Neuronal stem cell (in vitro differentiated cells): ENCODE results near the gene STEAP4.
"Not testable (repeated sequence)": the region's sequence is repeated elsewhere in the genome, so short reads cannot be mapped to it uniquely, and the experiment has no call there.

ENCODE experiments used
- DNase-seq: peaks from one replicate; pipeline ENCODE4 v3.0.0-alpha.2; 2013; ENCODE audit warnings: low spot score
- H2AFZ ChIP-seq: one replicate; pipeline ENCODE4 v1.6.1; 2013; ENCODE audit warnings: mild to moderate bottlenecking, low read length, inconsistent platforms
- H2AK5ac ChIP-seq: 2 replicates; pipeline ENCODE4 v1.6.1; 2013; ENCODE audit warnings: low read depth, mild to moderate bottlenecking, inconsistent platforms, low read length, moderate library complexity, mixed read lengths
- H2BK120ac ChIP-seq: 2 replicates; pipeline ENCODE4 v1.6.1; 2013; ENCODE audit warnings: low read depth, mild to moderate bottlenecking, inconsistent platforms, low read length, moderate library complexity, mixed read lengths
- H2BK12ac ChIP-seq: one replicate; pipeline ENCODE4 v1.6.1; 2013; ENCODE audit warnings: low read length, inconsistent platforms
- H2BK15ac ChIP-seq: 2 replicates; pipeline ENCODE4 v1.6.1; 2013; ENCODE audit warnings: mild to moderate bottlenecking, low read length, inconsistent platforms, mixed read lengths
- H2BK5ac ChIP-seq: one replicate; pipeline ENCODE4 v1.6.1; 2013; ENCODE audit warnings: inconsistent platforms, mild to moderate bottlenecking, low read length, moderate library complexity
- H3K14ac ChIP-seq: one replicate; pipeline ENCODE4 v1.6.1; 2013; ENCODE audit warnings: low read length, inconsistent platforms
- H3K18ac ChIP-seq: 2 replicates; pipeline ENCODE4 v1.6.1; 2013; ENCODE audit warnings: low read length, inconsistent platforms
- H3K23ac ChIP-seq: 2 replicates; pipeline ENCODE4 v1.6.1; 2013; ENCODE audit warnings: low read depth, mild to moderate bottlenecking, mixed read lengths, low read length, inconsistent platforms; ENCODE audit not compliant: poor library complexity
- H3K27ac ChIP-seq: replicated peaks from 3 replicates; pipeline ENCODE4 v1.5.1; 2013; ENCODE audit warnings: low read length, inconsistent platforms
- H3K27me3 ChIP-seq, 3 experiments: 2 replicates each; pipeline ENCODE4 v1.6.1; 2013; ENCODE audit warnings: low read length in 3 of 3, mild to moderate bottlenecking in 2 of 3, inconsistent platforms in 1 of 3, low read depth in 1 of 3, mixed read lengths in 1 of 3, moderate library complexity in 1 of 3; ENCODE audit not compliant: control insufficient read depth in 3 of 3, insufficient read depth in 3 of 3
- H3K36me3 ChIP-seq, 2 donors: replicated peaks in 1 of 2; 2 replicates each; pipeline ENCODE4 v1.6.1; 2013; ENCODE audit warnings: low read length in 2 of 2; ENCODE audit not compliant: control insufficient read depth in 2 of 2, insufficient read depth in 2 of 2
- H3K4ac ChIP-seq: 2 replicates; pipeline ENCODE4 v1.6.1; 2013; ENCODE audit warnings: inconsistent platforms, mild to moderate bottlenecking, low read length, moderate library complexity
- H3K4me1 ChIP-seq, 2 donors: 1 replicate in 1 of 2; 2 replicates in 1 of 2; pipeline ENCODE4 v1.6.1; 2013; ENCODE audit warnings: low read length in 2 of 2, low read depth in 1 of 2; ENCODE audit not compliant: control insufficient read depth in 2 of 2, insufficient read depth in 1 of 2
- H3K4me2 ChIP-seq: one replicate; pipeline ENCODE4 v1.6.1; 2013; ENCODE audit warnings: mild to moderate bottlenecking, low read length, inconsistent platforms; ENCODE audit not compliant: insufficient read depth, poor library complexity, severe bottlenecking
- H3K4me3 ChIP-seq, 2 donors: 2 replicates each; pipeline ENCODE4 v1.5.1; 2013; ENCODE audit warnings: low read length in 2 of 2, mild to moderate bottlenecking in 2 of 2, inconsistent platforms in 1 of 2, moderate library complexity in 1 of 2
- H3K79me1 ChIP-seq: one replicate; pipeline ENCODE4 v1.6.1; 2013; ENCODE audit warnings: low read depth, mild to moderate bottlenecking, inconsistent platforms, low read length, moderate library complexity
- H3K9ac ChIP-seq: one replicate; pipeline ENCODE4 v1.6.1; 2013; ENCODE audit warnings: mild to moderate bottlenecking, low read depth, low read length, inconsistent platforms; ENCODE audit not compliant: poor library complexity
- H3K9me3 ChIP-seq, 2 donors: replicated peaks in 1 of 2; 2 replicates each; pipeline versions ENCODE3 to v1.6.1; 2013; ENCODE audit warnings: low read length in 2 of 2, mild to moderate bottlenecking in 2 of 2, inconsistent platforms in 1 of 2, low read depth in 1 of 2, mixed read lengths in 1 of 2, moderate library complexity in 1 of 2; ENCODE audit not compliant: control insufficient read depth in 2 of 2, insufficient read depth in 1 of 2
- H4K8ac ChIP-seq: one replicate; pipeline ENCODE4 v1.6.1; 2013; ENCODE audit warnings: low read depth, mild to moderate bottlenecking, inconsistent platforms, low read length, moderate library complexity
- H4K91ac ChIP-seq: one replicate; pipeline ENCODE4 v1.6.1; 2013; ENCODE audit warnings: low read length, low read depth, mild to moderate bottlenecking, inconsistent platforms; ENCODE audit not compliant: poor library complexity
- WGBS, 2 donors: extraction: QIAGEN DNeasy Blood & Tissue Kit; methylation state at CpG; one replicate each; pipeline ENCODE4 v1.1.7; 2013; ENCODE audit warnings: missing lambda C conversion rate in 2 of 2, mixed read lengths in 1 of 2; ENCODE audit not compliant: insufficient read length in 2 of 2, insufficient replicate concordance in 1 of 2; ENCODE audit errors: extremely low coverage in 2 of 2; 5-methylcytosine and 5-hydroxymethylcytosine counted together

Gene STEAP4

DNA sequence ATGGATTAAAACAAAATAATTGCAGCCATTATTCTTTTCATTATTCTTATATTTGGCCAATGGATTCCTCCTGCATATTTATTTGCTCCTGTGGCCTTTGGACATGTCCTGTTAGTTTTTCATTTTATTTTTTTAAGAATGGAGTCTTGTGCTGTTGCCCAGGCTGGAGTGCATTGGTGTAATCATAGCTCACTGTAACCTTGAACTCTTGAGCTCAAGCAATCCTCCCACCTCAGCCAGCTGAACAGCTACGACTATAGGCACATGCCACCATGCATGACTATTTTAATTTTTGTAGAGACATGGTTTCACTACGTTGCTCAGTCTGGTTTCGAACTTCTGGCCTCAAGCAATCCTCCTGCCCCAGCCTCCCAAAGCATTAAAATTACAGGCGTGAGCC lies 44.1 kb downstream of the STEAP4 start:
- no peak overlapping the region for H3K23ac ChIP-seq
- no peak overlapping the region for H2AK5ac ChIP-seq
- no peaks in the 10 kb centered on the region for H3K79me1 ChIP-seq
- no peak overlapping the region for H4K8ac ChIP-seq
- no peak overlapping the region for H3K14ac ChIP-seq
- no peaks in the 10 kb centered on the region for H3K27me3 ChIP-seq
- DNase-seq: no peak
- no peak overlapping the region for H3K4me2 ChIP-seq
- no peak overlapping the region for H2AFZ ChIP-seq
- H3K4ac ChIP-seq: no peak overlapping the region
- H3K18ac ChIP-seq: no peak overlapping the region
- H2BK120ac ChIP-seq: no peak overlapping the region
- H3K9ac ChIP-seq: no peak overlapping the region
- H3K4me1 ChIP-seq: no peaks in the 10 kb centered on the region
- H3K27ac ChIP-seq: no peak overlapping the region
- H3K9me3 ChIP-seq: no peaks in the 10 kb centered on the region
- H2BK5ac ChIP-seq: no peak overlapping the region
- no peak overlapping the region for H4K91ac ChIP-seq
- no peak overlapping the region for H2BK15ac ChIP-seq
- no CpG with 5 or more reads among the region's 4 CpGs for WGBS, 2 donors
- no peak overlapping the region for H2BK12ac ChIP-seq
- no peaks in the 10 kb centered on the region for H3K36me3 ChIP-seq
- no peak overlapping the region for H3K4me3 ChIP-seq

GRCh38 chr7:88260719-88261118 lies 46.0 kb downstream of the STEAP4 start:
- H3K9me3 ChIP-seq: no peaks in the 10 kb centered on the region
- no peaks in the 10 kb centered on the region for H3K27me3 ChIP-seq
- no peak overlapping the region for H2AK5ac ChIP-seq
- no peak for DNase-seq
- H3K27ac ChIP-seq: no peak overlapping the region
- H2BK15ac ChIP-seq: no peak overlapping the region
- no peak overlapping the region for H2AFZ ChIP-seq
- no peak overlapping the region for H3K4ac ChIP-seq
- no peak overlapping the region for H3K23ac ChIP-seq
- no peak overlapping the region for H4K8ac ChIP-seq
- H2BK12ac ChIP-seq: no peak overlapping the region
- H2BK120ac ChIP-seq: no peak overlapping the region
- H3K18ac ChIP-seq: no peak overlapping the region
- no peak overlapping the region for H3K4me3 ChIP-seq
- no peak overlapping the region for H3K4me2 ChIP-seq
- H4K91ac ChIP-seq: no peak overlapping the region
- no peaks in the 10 kb centered on the region for H3K4me1 ChIP-seq
- no peak overlapping the region for H3K9ac ChIP-seq
- no CpG with 5 or more reads among the region's 1 CpG for WGBS, 2 donors
- no peak overlapping the region for H2BK5ac ChIP-seq
- H3K14ac ChIP-seq: no peak overlapping the region
- H3K79me1 ChIP-seq: no peaks in the 10 kb centered on the region
- H3K36me3 ChIP-seq: no peaks in the 10 kb centered on the region

DNA sequence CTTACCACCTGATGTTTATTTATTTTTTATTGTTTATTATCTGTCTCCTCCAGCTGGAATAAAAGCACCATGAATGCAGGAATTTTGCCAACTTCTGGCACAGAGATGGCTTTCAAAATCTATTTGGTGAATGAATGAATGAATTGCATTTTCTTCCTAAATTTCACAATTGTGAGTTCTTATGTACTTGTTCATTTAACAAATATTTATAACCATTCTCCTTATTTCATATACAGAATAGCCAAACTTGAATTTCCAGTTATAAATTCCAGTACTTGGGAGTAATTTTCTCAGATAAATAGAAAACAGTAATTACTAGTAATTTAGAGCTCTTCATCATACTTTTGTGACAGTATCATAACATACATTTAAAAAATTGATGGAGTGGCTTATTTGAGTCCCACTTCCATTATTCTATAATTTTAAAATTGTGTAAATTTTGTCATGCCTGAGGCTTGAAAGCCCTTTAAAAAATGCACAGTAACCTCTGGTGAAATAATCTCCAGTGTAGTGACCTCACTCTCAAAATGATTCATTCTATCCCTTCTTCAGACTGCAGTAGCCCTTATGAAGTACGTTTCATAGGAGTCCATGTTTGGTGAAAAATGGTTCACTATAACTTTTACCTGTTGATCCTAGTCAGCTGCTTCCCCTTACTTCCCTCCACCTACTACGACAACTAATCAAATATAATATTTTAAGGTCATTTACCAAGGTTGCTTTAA lies 46.9 kb downstream of the STEAP4 start:
- H3K18ac ChIP-seq: no peak overlapping the region
- no peaks in the 10 kb centered on the region for H3K9me3 ChIP-seq
- H2AK5ac ChIP-seq: no peak overlapping the region
- H3K4me2 ChIP-seq: no peak overlapping the region
- H3K4me3 ChIP-seq: no peak overlapping the region
- WGBS, 2 donors: 100% methylated on average over 1 of the region's 2 CpGs; no CpG with 5 or more reads in 1 of the 2 donors
- no peaks in the 10 kb centered on the region for H3K4me1 ChIP-seq
- H4K91ac ChIP-seq: no peak overlapping the region
- H3K9ac ChIP-seq: no peak overlapping the region
- no peak for DNase-seq
- H2BK120ac ChIP-seq: no peak overlapping the region
- no peak overlapping the region for H3K23ac ChIP-seq
- H4K8ac ChIP-seq: no peak overlapping the region
- H3K27ac ChIP-seq: no peak overlapping the region
- no peak overlapping the region for H2AFZ ChIP-seq
- H3K14ac ChIP-seq: no peak overlapping the region
- H3K27me3 ChIP-seq: no peaks in the 10 kb centered on the region
- no peaks in the 10 kb centered on the region for H3K36me3 ChIP-seq
- H2BK12ac ChIP-seq: no peak overlapping the region
- no peak overlapping the region for H2BK5ac ChIP-seq
- H3K79me1 ChIP-seq: no peaks in the 10 kb centered on the region
- H2BK15ac ChIP-seq: no peak overlapping the region
- no peak overlapping the region for H3K4ac ChIP-seq

- H3K4me3 ChIP-seq, H2BK5ac ChIP-seq, H4K8ac ChIP-seq, H2AFZ ChIP-seq, H3K4me1 ChIP-seq, H3K9ac ChIP-seq, H2BK12ac ChIP-seq, H3K27me3 ChIP-seq, H3K14ac ChIP-seq, DNase-seq, H3K23ac ChIP-seq, H4K91ac ChIP-seq, H2AK5ac ChIP-seq, H2BK120ac ChIP-seq, H3K9me3 ChIP-seq, H3K36me3 ChIP-seq, H3K4me2 ChIP-seq, H3K4ac ChIP-seq, H3K18ac ChIP-seq, H3K27ac ChIP-seq, H3K79me1 ChIP-seq, H2BK15ac ChIP-seq: not testable (repeated sequence)
- no CpG with 5 or more reads among the region's 1 CpG for WGBS, 2 donors
These were observed 48.4 kb downstream of the STEAP4 start for GRCh38 chr7:88258296-88258695.
